DOHH2 (cell line): ENCODE measurements around the gene SEMA3A.

Source experiments
- EZH2phosphoT487 ChIP-seq: fragments of 200-600 bp; sonication (generic); IDR thresholded peaks from 2 replicates; pipeline ENCODE4 v1.6.1; 2017; ENCODE audit warnings: borderline replicate concordance, mild to moderate bottlenecking, antibody characterized with exemption, low read length, moderate library complexity, mixed read lengths
- TF ChIP-seq, protein P1 (sequence below): fragments of 200-600 bp; sonication (generic); IDR thresholded peaks from one replicate; pipeline ENCODE4 v1.5.1; 2014; ENCODE audit warnings: antibody characterized with exemption, mild to moderate bottlenecking, low read depth, low read length; ENCODE audit not compliant: poor library complexity, severe bottlenecking

DNA sequence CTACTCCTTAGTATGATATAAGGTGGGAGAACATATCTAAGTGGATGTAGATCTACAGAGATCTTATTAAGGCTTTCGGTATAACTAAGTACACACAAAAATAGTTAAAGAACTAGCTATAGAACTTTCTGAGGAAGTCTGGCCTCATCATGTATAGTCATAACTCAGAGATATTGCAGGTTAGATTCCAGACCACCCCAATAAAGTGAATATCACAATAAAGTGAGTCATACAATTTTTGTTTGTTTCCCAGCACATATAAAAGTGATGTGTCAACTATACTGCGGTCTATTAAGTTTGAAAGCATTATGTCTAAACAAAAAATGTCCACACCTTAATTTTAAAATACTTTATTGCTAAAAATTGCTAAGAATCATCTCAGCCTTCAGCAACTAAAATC lies 24.7 kb upstream of the SEMA3A start:
- TF ChIP-seq, protein P1, sequence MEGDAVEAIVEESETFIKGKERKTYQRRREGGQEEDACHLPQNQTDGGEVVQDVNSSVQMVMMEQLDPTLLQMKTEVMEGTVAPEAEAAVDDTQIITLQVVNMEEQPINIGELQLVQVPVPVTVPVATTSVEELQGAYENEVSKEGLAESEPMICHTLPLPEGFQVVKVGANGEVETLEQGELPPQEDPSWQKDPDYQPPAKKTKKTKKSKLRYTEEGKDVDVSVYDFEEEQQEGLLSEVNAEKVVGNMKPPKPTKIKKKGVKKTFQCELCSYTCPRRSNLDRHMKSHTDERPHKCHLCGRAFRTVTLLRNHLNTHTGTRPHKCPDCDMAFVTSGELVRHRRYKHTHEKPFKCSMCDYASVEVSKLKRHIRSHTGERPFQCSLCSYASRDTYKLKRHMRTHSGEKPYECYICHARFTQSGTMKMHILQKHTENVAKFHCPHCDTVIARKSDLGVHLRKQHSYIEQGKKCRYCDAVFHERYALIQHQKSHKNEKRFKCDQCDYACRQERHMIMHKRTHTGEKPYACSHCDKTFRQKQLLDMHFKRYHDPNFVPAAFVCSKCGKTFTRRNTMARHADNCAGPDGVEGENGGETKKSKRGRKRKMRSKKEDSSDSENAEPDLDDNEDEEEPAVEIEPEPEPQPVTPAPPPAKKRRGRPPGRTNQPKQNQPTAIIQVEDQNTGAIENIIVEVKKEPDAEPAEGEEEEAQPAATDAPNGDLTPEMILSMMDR: no peak
- TF ChIP-seq EZH2phosphoT487: no peak
